Fibroblast of skin of scalp (primary cell): ENCODE measurements around the gene POLR3E.
"Not testable (repeated sequence)": the region's sequence is repeated elsewhere in the genome, so short reads cannot be mapped to it uniquely, and the experiment has no call there.

Experiments
- DNase-seq: peaks from one replicate; pipeline ENCODE4 v3.0.0-alpha.2; 2013

POLR3E gene

DNA sequence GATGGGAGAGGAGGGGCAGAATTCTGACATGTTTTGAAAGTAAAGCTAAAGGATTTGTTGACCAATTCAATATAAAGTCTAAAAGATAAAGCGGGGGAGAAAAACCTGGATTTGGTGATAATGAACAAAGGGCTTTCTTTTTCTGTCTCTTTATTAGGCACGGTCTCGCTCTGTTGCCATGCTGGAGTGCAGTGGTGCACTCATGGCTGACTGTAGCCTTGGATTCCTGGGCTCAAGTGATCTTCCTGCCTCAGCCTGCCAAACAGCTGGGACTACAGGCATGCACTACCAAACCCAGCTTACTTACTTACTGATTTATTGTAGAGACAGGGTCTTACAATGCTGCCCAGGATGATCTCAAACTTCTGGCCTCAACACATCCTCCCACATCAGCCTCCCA is 69.7 kb downstream of the POLR3E start:
- DNase-seq = no peak

DNA sequence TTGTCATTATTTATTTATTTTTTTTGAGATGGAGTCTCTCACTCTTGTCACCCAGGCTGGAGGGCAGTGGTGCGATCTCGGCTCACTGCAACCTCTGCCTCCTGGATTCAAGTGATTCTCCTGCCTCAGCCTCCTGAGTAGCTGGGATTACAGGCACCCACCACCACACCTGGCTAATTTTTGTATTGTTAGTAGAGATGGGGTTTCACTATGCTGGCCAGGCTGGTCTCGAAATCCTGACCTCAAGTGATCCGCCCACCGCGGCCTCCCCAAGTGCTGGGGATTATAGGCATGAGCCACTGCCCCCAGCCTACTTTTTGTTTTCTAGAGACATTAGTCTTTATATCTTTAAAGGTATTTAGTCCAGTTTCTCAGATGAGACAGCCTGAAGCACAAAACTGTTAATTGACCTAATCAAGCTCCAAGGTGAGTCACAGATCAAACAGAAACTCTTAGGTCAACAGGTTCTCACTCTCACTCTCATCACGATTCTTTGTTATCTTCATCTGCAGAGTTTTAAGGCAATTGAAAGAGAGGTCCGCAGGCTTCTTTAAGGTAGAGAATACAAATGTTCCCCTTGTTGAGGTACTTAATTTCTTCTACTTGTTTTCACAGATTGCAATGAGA is 71.1 kb downstream of the POLR3E start:
- DNase-seq = not testable (repeated sequence)

DNA sequence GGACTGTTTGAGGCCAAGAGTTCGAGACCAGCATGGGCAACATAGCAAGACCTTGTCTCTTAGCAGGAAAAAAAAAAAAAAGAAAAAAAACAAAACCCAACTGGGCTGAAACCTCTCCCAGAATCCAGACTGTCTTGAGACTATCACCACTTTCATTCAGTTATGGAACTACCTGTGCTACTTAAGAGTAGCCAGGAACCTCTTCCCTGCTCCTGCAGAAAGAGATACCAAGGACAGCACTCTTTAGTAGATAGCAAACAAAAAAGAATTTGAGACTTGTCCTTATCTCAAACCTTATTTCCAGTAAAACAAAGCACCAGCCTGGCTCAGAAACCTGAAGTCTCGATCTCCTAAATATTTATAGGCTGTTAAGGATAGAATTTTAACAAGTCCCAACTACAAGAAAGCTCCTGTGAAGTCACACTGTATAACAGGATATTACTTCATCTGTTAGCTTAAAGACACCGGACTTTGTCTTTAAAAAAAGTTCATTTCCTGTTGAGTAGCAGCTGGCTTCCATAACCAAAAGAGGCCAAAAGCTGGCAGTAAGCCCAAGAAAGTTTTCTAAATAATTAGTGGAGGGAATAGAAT is 72.1 kb downstream of the POLR3E start:
- peak; percentile 40 for DNase-seq

DNA sequence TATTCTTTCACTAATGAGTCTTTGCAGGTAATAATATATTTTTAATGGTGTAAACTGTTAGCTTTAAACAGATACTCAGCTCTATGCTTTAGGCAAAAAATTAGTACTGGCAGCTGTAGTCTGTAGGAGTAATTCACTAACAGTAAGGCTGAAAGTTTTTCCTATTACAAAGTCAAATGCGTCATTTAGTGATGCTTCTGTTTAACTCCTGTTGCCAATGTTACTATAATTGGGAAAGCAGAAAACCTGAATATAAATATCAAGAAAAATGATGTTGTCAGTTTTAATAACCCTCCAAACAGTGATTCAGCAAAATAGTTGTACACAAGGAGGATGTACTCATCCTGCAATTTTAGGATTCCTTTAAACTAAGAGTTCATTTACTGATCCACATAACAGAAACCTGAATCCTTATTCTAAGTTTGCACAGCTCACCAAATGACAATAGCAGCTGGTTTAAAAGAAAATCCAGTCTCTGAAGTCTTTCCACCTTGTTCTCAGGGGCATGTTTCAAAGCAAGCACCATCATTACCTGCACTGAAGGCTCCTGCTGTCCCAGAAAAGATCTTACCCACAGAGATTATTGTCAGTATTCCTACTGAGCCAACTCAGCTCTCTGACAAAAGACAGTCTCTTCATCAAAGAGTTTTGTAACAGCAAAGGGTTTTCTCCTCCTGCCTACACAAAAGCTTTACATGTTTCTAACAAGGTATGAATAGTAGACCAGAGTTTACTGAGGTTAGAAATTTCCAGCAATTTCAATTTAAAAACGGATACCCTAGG is 73.0 kb downstream of the POLR3E start:
- DNase-seq = peak; percentile 47

DNA sequence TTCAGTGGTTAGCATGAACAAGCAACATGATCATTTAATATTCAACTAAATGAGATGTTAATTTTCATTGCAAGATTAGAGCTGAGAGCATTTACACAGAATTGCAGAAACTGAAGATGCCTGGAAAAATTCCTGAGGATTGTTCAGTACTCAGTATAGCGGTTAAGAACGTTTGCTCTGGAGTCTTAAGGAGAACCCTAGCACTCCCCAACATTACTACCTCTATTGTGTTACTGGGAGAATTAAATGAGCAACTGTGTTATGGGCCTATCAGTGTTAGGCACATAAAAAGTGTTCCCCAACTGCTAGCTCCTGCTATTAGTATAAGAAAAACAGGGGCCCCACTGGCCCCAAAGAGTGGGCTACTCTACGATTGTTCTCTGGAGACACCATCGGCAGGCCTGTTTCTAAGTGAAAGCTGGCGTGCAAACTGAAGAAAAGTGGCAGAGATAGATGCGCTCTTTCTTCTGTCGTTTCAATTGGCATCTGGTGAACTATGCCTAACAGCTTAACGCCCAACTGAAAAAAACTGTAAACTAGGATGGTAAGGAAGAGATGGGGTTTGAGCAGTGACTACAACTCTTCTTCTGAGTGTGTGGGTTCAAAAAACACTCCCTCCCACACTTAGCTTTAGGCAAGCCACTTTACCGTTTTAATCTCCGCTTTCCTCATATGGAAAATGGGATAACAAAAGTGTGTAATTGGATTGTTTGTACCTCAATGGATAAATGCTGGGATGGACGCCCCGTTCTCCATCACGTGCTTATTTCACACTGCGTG is 75.9 kb downstream of the POLR3E start:
- no peak for DNase-seq

DNA sequence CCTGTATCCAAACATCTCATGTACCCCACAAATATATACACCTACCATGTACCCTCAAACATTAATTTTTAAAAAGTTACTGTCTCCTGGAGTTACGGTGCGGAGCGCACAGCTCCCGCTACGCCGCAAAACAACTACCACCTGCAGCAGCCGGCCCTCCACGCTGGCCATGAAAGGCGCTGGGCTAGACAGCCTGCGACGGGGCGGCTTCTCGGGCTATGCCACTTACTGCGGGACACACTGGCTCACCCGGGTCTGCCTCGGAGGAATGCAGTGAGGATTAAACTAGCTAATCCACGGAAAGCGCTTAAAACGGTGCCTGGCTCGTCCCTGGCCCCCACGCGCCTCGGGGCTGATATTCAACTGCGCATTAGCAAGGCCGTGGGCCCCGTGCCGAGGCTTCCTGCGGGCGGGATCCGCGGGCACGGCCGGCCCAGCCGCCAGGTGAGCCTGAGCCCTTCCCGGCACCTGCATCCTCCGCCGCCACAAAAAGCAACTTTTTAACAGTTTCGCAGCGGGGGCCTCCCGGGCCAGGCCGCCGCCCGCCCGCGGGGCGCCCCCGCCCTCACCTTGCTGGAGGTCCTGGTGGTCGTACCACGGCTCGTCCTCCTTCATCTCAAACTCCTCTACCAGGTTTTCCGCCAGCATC is 76.6 kb downstream of the POLR3E start:
- no peak for DNase-seq

DNA sequence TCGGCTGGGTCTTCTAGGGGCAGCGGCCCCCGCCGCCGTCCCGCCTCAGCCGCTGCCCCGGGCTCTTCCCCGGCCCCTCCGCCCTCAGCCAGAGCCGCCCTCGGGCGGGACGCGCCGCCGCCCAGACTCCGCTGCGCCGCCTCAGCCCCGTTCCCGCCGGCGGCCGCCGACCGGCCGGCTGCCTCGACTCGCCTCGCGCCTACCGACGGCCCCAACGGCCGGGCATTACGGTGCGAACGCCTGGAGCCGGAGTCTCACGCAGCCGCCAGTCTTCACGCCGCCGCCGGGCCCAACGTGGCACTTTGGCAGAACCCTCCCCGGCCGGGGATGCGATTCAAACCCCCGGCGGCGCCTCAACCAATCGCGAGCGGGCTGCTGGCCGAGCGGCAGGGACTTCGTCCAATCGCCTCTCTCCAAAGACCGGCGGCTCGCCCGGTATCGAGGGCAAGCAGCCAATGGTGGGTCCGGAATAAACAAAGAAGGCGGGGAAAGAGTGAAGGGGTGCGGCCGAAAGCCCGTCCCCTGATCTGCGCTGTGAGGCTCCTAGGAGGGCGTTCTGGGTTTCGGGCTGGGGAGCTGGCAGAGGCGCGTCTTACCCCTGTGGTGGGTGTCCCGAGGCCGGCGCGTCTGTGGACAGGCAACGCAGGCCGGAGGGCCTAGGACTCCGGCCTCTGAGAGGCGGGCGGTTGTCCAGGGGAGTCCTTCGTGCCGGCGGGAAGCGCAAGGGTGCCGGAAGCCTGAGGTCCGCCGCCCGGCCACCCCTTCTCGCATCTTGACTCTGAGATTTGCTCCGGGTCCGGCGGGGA is 77.3 kb downstream of the POLR3E start, which contains the start of gene CDR2:
TSS of gene CDR2 (minus strand) at position 309 of the 806 bp plus-strand sequence. CDS start 310 bp downstream, outside the sequence.
- peak; percentile 98 for DNase-seq

DNA sequence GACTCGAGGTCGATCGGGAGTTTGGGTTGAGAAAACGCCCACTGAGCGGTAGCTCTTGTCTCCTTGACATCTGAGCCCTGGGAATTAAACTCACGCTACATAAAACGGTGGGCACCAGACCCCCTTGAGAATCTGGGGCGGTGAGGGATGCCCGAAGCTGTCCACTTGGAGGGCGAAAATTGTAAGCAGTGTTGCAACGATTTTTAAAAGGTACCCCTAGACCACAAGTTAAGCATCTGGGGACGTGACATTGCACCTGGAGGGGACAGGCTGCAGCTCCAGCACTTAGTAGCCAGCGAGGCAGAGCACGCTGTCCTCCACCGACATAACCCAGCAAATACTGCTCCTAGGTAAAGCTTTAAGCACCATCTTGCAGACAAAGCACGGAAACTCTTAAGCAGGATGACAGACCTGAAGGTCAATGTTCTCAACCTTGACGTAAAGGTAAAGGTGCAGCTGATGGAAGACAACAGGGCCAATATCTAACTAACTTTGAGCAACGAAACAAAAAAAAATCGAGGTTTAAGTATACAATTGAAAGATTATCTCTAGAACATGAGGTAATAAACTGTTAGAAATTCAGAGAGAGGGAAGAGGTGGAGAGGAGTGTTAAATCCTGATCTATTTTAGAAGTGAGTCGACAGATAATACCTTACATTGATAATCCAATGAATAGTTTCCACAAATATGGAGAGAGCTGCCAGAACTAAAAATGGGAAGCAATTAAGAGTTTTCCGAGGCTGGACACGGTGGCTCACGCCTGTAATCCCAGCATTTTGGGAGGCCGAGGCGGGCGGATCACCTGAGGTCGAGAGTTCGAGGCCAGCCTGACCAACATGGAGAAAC is 78.1 kb downstream of the POLR3E start:
- DNase-seq = no peak

DNA sequence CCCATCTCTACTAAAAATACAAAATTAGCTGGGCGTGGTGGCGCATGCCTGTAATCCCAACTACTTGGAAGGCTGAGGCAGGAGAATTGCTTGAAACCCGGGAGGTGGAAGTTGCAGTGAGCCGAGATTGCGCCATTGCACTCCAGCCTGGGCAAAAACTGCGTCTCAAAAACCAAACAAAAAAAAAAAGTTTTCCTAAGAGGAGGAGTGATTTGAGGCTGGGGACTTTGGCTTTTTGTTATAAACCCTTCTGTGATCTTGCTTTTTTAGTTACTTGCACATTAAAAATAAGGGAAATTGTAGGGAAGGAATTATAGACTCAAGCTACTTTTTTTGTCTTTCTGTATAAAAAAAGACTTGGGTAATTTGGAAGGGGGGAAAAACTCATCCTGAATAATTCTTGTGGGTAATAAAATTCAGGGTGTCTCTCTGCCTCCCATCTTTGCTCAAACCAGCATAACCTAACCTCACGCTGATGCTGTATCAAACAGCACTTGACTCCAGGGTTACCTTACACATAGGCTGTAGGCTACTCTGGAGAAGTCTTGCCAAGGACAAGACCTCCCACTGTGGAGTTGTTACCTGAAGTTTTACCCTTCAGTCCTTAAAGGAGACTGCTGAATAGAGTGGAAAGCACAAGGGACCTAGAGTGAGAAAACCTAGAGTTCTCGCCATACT is 78.9 kb downstream of the POLR3E start:
- DNase-seq = no peak

DNA sequence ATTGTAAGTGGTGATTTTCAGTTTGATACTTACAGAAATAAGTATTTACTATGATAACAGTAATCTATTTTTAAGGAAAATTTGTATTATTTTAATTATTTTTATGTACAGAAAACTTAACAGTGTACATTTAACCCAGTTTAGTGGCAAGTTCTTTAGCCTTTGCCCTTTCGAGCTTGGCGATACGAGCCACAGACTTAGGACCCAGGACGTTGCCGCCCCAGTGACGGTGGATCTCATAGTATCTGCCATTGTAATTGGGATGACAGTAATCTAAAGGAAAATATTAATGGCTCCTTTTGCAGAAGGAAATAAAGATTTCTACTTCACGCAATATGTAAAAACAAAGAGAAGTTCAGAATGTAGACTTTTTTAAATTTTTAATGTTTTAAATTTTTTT is 82.4 kb downstream of the POLR3E start:
- DNase-seq = no peak

DNA sequence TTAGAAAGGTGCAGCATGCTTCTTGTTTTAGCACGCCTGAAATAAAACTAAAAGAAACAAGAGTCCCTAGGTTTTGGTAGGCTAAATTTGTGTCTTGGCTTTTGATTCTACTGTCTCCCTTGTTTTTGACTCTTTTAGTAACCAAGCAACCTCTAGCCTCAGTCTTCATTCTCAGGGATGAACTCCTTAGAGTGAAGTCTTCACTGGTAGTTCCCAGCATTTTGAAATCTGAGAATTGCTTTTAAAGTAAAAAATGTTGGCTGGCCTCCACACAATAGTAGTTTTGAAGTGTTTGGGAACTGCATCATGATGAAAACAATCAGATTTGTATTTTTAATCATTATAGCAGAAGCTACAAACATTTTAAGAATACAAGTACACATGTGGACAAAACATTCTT is 83.3 kb downstream of the POLR3E start:
- no peak for DNase-seq

DNA sequence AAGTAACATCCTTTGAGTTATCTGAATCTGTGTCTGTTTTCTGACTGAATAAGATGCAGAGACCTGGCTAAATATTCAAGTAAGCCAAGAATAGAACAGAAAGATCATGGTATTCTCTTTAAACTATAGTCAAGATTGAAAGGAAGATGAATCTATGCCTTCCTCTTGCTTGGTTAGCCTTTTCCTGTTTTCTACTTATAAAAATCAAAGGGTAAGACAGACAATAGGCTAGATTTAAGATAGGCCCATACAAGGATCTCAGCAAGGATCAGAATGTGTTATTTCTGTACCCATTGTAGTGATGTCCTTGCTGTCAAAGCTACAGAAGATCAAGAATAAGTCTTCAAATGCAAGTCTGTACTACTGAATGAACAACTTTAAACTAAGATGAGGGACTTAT is 84.2 kb downstream of the POLR3E start:
- DNase-seq = no peak

DNA sequence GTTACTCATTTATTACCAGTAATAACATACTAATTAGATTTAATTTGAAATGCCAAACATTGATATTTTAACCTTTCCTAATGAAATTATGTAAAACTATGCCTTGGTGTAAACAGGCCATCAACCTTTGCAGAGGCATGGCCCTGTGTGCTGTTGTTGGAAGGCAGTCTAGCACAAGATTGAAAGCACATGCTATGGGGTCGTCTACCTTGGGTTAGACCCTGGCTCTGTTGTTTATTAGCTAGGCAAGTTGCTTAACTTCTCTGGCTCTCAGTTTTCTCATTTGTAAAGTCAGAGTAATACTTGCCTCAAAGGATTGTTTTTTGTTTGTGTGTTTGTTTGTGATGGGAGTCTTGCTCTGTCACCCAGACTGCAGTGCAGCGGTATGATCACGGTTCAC is 86.6 kb downstream of the POLR3E start:
- no peak for DNase-seq
